Measurements from ENCODE around the gene LMOD1.

DNA sequence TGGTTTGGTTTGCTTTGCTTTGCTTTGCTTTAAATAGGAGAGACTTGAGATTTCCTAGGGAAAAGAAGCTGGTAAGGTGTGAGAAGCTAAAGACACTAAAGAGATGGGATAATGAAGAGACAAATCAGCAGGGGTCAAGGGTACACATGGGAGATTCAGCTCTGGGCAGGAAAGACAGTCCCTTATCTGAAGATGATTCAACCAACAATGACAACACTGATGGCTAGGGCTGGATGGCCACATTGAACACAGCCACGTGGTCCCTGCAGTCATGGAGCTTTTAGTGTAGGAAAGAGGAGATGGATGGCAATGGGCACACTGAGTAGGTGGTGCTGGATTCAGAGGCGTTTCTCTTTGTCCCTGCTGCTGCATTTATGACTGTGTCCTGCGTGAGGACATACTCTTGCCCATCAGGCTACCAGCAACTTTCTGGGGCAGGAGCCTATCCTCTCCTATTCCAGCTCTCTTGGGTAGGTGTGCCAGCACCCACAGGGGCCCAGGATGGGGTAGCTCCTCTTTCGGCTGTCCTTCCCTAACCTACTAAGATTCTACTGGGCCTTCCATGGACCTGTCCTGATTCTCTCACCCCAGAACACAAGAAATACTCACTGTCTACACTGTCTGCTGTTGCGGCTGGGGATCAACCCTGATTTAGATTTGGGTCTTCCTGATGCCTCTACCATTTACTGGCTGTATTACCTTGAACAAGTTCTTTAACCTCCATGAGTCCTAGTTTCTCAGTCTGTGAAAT is 59.1 kb downstream of the LMOD1 start:
- TF ChIP-seq, protein P1, sequence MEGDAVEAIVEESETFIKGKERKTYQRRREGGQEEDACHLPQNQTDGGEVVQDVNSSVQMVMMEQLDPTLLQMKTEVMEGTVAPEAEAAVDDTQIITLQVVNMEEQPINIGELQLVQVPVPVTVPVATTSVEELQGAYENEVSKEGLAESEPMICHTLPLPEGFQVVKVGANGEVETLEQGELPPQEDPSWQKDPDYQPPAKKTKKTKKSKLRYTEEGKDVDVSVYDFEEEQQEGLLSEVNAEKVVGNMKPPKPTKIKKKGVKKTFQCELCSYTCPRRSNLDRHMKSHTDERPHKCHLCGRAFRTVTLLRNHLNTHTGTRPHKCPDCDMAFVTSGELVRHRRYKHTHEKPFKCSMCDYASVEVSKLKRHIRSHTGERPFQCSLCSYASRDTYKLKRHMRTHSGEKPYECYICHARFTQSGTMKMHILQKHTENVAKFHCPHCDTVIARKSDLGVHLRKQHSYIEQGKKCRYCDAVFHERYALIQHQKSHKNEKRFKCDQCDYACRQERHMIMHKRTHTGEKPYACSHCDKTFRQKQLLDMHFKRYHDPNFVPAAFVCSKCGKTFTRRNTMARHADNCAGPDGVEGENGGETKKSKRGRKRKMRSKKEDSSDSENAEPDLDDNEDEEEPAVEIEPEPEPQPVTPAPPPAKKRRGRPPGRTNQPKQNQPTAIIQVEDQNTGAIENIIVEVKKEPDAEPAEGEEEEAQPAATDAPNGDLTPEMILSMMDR (IDR thresholded peaks at IDR 0.05): no peak
- no peak for TF ChIP-seq POLR2A (IDR thresholded peaks at IDR 0.05)

Measured in adrenal gland (tissue), 5 donors.